ENCODE measurements around the gene TPSB2.

Gene TPSB2

DNA sequence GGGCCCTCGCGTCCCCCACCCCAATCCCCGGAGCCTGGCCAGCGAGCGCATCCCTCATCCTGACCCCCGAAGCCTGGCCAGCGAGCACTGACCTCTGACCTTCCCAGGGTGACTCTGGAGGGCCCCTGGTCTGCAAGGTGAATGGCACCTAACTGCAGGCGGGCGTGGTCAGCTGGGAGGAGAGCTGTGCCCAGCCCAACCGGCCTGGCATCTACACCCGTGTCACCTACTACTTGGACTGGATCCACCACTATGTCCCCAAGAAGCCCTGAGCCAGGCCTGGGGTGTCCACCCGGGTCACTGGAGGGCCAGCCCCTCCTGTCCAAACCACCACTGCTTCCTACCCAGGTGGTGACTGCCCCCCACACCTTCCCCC lies 28.2 kb upstream of the TPSB2 start (continued):
- TF ChIP-seq SP3 (tag by site-specific recombination; IDR thresholded peaks at IDR 0.05) = no peak
- no peak for TF ChIP-seq ZNF776 (tag by site-specific recombination; IDR thresholded peaks at IDR 0.05; ENCODE audit: borderline replicate concordance)
- TF ChIP-seq, protein P1, sequence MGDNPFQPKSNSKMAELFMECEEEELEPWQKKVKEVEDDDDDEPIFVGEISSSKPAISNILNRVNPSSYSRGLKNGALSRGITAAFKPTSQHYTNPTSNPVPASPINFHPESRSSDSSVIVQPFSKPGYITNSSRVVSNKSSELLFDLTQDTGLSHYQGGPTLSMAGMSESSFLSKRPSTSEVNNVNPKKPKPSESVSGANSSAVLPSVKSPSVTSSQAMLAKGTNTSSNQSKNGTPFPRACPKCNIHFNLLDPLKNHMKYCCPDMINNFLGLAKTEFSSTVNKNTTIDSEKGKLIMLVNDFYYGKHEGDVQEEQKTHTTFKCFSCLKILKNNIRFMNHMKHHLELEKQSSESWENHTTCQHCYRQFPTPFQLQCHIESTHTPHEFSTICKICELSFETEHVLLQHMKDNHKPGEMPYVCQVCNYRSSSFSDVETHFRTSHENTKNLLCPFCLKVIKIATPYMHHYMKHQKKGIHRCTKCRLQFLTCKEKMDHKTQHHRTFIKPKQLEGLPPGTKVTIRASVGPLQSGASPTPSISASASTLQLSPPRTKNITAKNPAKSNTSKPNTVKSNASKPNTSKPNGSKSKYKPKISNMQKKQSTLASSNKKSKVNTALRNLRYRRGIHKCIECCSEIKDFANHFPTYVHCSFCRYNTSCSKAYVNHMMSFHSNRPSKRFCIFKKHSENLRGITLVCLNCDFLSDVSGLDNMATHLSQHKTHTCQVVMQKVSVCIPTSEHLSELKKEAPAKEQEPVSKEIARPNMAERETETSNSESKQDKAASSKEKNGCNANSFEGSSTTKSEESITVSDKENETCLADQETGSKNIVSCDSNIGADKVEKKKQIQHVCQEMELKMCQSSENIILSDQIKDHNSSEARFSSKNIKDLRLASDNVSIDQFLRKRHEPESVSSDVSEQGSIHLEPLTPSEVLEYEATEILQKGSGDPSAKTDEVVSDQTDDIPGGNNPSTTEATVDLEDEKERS (tag by site-specific recombination; IDR thresholded peaks at IDR 0.05) = no peak
- no peak for TF ChIP-seq KLF9 (tag by site-specific recombination; IDR thresholded peaks at IDR 0.05; ENCODE audit: low read depth)
- no peak for TF ChIP-seq ZBTB1 (tag by site-specific recombination; IDR thresholded peaks at IDR 0.05)
- no peak for TF ChIP-seq ZNF707 (tag by site-specific recombination; IDR thresholded peaks at IDR 0.05)
- TF ChIP-seq, protein P2, sequence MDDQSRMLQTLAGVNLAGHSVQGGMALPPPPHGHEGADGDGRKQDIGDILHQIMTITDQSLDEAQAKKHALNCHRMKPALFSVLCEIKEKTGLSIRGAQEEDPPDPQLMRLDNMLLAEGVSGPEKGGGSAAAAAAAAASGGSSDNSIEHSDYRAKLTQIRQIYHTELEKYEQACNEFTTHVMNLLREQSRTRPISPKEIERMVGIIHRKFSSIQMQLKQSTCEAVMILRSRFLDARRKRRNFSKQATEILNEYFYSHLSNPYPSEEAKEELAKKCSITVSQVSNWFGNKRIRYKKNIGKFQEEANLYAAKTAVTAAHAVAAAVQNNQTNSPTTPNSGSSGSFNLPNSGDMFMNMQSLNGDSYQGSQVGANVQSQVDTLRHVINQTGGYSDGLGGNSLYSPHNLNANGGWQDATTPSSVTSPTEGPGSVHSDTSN (CRISPR knock-in tag; IDR thresholded peaks at IDR 0.05) = no peak
- peak; percentile 71; the same call in 1 of the 2 replicates for TF ChIP-seq ZBTB7A (tag by site-specific recombination; IDR thresholded peaks at IDR 0.05; ENCODE audit: low read depth)
- TF ChIP-seq ZSCAN30 (tag by site-specific recombination; IDR thresholded peaks at IDR 0.05) = no peak
- TF ChIP-seq, protein P3, sequence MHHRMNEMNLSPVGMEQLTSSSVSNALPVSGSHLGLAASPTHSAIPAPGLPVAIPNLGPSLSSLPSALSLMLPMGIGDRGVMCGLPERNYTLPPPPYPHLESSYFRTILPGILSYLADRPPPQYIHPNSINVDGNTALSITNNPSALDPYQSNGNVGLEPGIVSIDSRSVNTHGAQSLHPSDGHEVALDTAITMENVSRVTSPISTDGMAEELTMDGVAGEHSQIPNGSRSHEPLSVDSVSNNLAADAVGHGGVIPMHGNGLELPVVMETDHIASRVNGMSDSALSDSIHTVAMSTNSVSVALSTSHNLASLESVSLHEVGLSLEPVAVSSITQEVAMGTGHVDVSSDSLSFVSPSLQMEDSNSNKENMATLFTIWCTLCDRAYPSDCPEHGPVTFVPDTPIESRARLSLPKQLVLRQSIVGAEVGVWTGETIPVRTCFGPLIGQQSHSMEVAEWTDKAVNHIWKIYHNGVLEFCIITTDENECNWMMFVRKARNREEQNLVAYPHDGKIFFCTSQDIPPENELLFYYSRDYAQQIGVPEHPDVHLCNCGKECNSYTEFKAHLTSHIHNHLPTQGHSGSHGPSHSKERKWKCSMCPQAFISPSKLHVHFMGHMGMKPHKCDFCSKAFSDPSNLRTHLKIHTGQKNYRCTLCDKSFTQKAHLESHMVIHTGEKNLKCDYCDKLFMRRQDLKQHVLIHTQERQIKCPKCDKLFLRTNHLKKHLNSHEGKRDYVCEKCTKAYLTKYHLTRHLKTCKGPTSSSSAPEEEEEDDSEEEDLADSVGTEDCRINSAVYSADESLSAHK (tag by site-specific recombination; IDR thresholded peaks at IDR 0.05) = no peak
- TF ChIP-seq, protein P4, sequence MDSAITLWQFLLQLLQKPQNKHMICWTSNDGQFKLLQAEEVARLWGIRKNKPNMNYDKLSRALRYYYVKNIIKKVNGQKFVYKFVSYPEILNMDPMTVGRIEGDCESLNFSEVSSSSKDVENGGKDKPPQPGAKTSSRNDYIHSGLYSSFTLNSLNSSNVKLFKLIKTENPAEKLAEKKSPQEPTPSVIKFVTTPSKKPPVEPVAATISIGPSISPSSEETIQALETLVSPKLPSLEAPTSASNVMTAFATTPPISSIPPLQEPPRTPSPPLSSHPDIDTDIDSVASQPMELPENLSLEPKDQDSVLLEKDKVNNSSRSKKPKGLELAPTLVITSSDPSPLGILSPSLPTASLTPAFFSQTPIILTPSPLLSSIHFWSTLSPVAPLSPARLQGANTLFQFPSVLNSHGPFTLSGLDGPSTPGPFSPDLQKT (IDR thresholded peaks at IDR 0.05; ENCODE audit: borderline replicate concordance, low read depth, low read length) = no peak
- TF ChIP-seq, protein P5, sequence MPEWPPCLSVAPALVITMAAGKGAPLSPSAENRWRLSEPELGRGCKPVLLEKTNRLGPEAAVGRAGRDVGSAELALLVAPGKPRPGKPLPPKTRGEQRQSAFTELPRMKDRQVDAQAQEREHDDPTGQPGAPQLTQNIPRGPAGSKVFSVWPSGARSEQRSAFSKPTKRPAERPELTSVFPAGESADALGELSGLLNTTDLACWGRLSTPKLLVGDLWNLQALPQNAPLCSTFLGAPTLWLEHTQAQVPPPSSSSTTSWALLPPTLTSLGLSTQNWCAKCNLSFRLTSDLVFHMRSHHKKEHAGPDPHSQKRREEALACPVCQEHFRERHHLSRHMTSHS (tag by site-specific recombination; IDR thresholded peaks at IDR 0.05) = no peak
- TF ChIP-seq ZNF571 (tag by site-specific recombination; IDR thresholded peaks at IDR 0.05) = no peak
- peak; percentile 84 for TF ChIP-seq BCL11A (tag by site-specific recombination; IDR thresholded peaks at IDR 0.05; ENCODE audit: low read depth)
- TF ChIP-seq ZFP69B (tag by site-specific recombination; IDR thresholded peaks at IDR 0.05) = no peak
- TF ChIP-seq ZNF449 (tag by site-specific recombination; IDR thresholded peaks at IDR 0.05) = peak; percentile 79
- no peak for TF ChIP-seq ZNF174 (tag by site-specific recombination; IDR thresholded peaks at IDR 0.05)
- no peak for TF ChIP-seq RBAK (tag by site-specific recombination; IDR thresholded peaks at IDR 0.05)
- no peak for TF ChIP-seq ZBTB26 (tag by site-specific recombination; optimal IDR thresholded peaks at IDR 0.05)
- TF ChIP-seq ZBTB17 (tag by site-specific recombination; IDR thresholded peaks at IDR 0.05) = no peak
- TF ChIP-seq ZNF473 (tag by site-specific recombination; IDR thresholded peaks at IDR 0.05) = no peak
- TF ChIP-seq ZNF350 (tag by site-specific recombination; IDR thresholded peaks at IDR 0.05) = no peak
- TF ChIP-seq ZFP41 (tag by site-specific recombination; IDR thresholded peaks at IDR 0.05; ENCODE audit: borderline replicate concordance) = no peak
- TF ChIP-seq, protein P6, sequence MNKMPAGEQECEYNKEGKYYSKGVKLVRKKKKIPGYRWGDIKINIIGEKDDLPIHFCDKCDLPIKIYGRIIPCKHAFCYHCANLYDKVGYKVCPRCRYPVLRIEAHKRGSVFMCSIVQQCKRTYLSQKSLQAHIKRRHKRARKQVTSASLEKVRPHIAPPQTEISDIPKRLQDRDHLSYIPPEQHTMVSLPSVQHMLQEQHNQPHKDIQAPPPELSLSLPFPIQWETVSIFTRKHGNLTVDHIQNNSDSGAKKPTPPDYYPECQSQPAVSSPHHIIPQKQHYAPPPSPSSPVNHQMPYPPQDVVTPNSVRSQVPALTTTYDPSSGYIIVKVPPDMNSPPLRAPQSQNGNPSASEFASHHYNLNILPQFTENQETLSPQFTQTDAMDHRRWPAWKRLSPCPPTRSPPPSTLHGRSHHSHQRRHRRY (tag by site-specific recombination; IDR thresholded peaks at IDR 0.05) = no peak
- TF ChIP-seq ZNF335 (tag by site-specific recombination; conservative IDR thresholded peaks at IDR 0.05) = no peak
- TF ChIP-seq PRDM6 (tag by site-specific recombination; IDR thresholded peaks at IDR 0.05) = no peak
